IMR-90 (cell line): Measurements from ENCODE around the gene CAPN9. TPM values are rescaled to one million over a fixed set of nuclear protein-coding genes. Genes with fewer than 3 reads are reported as not detected.
A peak's percentile ranks its signal among the peaks of the same experiment; 100 is the strongest.

Source experiments
- ATAC-seq: fragments of 200-7000 bp; cut with Tn5 transposase; 2 replicates; pipeline ENCODE4 v1.9.1; 2020; ENCODE audit warnings: low read depth, mild to moderate bottlenecking, moderate library complexity
- BruUV-seq: library from RNA; stranded (reverse); fragments of 400-500 nt; replicated peaks from 2 replicates; lab custom pipeline; 2021; lab: Mats Ljungman, UMichigan
- CTCF ChIA-PET: fragments of 300-600 bp; formaldehyde crosslinking; extraction: SDS; loops from one replicate; lab custom pipeline; 2021; ENCODE audit warnings: antibody characterized with exemption; lab: Yijun Ruan, JAX
- POLR2A ChIA-PET: fragments of 300-600 bp; sonication (Branson Sonifier 250); formaldehyde crosslinking; loops from one replicate; lab custom pipeline; 2022; ENCODE audit warnings: antibody characterized with exemption; ENCODE audit not compliant: unreplicated experiment; lab: Charles Lee
- DNase-seq: peaks from one replicate; pipeline ENCODE4 v3.0.0; 2013
- H2AFZ ChIP-seq: replicated peaks from 2 replicates; pipeline ENCODE3; 2013; ENCODE audit warnings: low read length, mild to moderate bottlenecking; ENCODE audit not compliant: poor library complexity
- H2AK5ac ChIP-seq: 2 replicates; pipeline ENCODE4 v1.6.1; 2013; ENCODE audit warnings: low read depth, low read length, inconsistent platforms
- H2AK9ac ChIP-seq: replicated peaks from 2 replicates; pipeline ENCODE3; 2013; ENCODE audit warnings: mild to moderate bottlenecking, low read depth, low read length, moderate library complexity; ENCODE audit not compliant: poor library complexity
- H2BK120ac ChIP-seq: 2 replicates; pipeline ENCODE4 v1.6.1; 2013; ENCODE audit warnings: low read depth, low read length, inconsistent platforms
- H2BK15ac ChIP-seq: 3 replicates; pipeline ENCODE4 v1.6.1; 2013; ENCODE audit warnings: low read depth, low read length, inconsistent platforms
- H2BK20ac ChIP-seq: 2 replicates; pipeline ENCODE4 v1.6.1; 2013; ENCODE audit warnings: low read depth, mild to moderate bottlenecking, inconsistent platforms, low read length, moderate library complexity
- H2BK5ac ChIP-seq: 2 replicates; pipeline ENCODE4 v1.6.1; 2013; ENCODE audit warnings: mild to moderate bottlenecking, low read depth, low read length, inconsistent platforms; ENCODE audit not compliant: poor library complexity, severe bottlenecking
- H3K14ac ChIP-seq: replicated peaks from 2 replicates; pipeline ENCODE4 v1.6.1; 2013; ENCODE audit warnings: low read depth, low read length, inconsistent platforms
- H3K18ac ChIP-seq: 2 replicates; pipeline ENCODE4 v1.6.1; 2013; ENCODE audit warnings: low read depth, low read length, control low read depth
- H3K23ac ChIP-seq: 2 replicates; pipeline ENCODE4 v1.6.1; 2013; ENCODE audit warnings: low read depth, low read length, inconsistent platforms
- H3K27ac ChIP-seq: 2 replicates; pipeline ENCODE4 v1.5.1; 2013; ENCODE audit warnings: mild to moderate bottlenecking, control low read depth, low read length; ENCODE audit not compliant: insufficient read depth
- H3K27me3 ChIP-seq: 2 replicates; pipeline ENCODE4 v1.6.1; 2013; ENCODE audit warnings: low read length; ENCODE audit not compliant: control insufficient read depth, insufficient read depth
- H3K36me3 ChIP-seq: 2 replicates; pipeline ENCODE4 v1.6.1; 2013; ENCODE audit warnings: low read length, mixed read lengths; ENCODE audit not compliant: control insufficient read depth, insufficient read depth
- H3K4ac ChIP-seq: 2 replicates; pipeline ENCODE4 v1.6.1; 2013; ENCODE audit warnings: low read depth, low read length, inconsistent platforms
- H3K4me1 ChIP-seq: 2 replicates; pipeline ENCODE4 v1.6.1; 2013; ENCODE audit warnings: low read length, mixed read lengths; ENCODE audit not compliant: control insufficient read depth, insufficient read depth
- H3K4me2 ChIP-seq: 2 replicates; pipeline ENCODE4 v1.6.1; 2013; ENCODE audit warnings: low read depth, mild to moderate bottlenecking, control low read depth, low read length, moderate library complexity
- H3K4me3 ChIP-seq: 2 replicates; pipeline ENCODE4 v1.5.1; 2013; ENCODE audit warnings: low read depth, mild to moderate bottlenecking, control low read depth, low read length, moderate library complexity; ENCODE audit not compliant: insufficient read depth
- H3K56ac ChIP-seq: 2 replicates; pipeline ENCODE4 v1.6.1; 2013; ENCODE audit warnings: low read length, inconsistent platforms; ENCODE audit not compliant: insufficient read depth; ENCODE audit errors: extremely low read depth
- H3K79me1 ChIP-seq, 2 experiments: 2 replicates each; pipeline ENCODE4 v1.6.1; 2013; ENCODE audit warnings: low read length in 2 of 2, inconsistent platforms in 1 of 2, low read depth in 1 of 2
- H3K9ac ChIP-seq: 2 replicates; pipeline ENCODE4 v1.6.1; 2013; ENCODE audit warnings: low read depth, low read length, control low read depth
- H3K9me1 ChIP-seq: 2 replicates; pipeline ENCODE4 v1.6.1; 2013; ENCODE audit warnings: low read length, inconsistent platforms; ENCODE audit not compliant: insufficient read depth
- H3K9me3 ChIP-seq: 2 replicates; pipeline ENCODE4 v1.6.1; 2013; ENCODE audit warnings: low read length; ENCODE audit not compliant: control insufficient read depth, insufficient read depth
- H4K20me1 ChIP-seq: 2 replicates; pipeline ENCODE4 v1.6.1; 2013; ENCODE audit warnings: low read length, inconsistent platforms; ENCODE audit not compliant: insufficient read depth
- H4K5ac ChIP-seq: 2 replicates; pipeline ENCODE4 v1.6.1; 2013; ENCODE audit warnings: mild to moderate bottlenecking, low read depth, low read length, control low read depth
- H4K8ac ChIP-seq, 2 experiments: 2 replicates each; pipeline ENCODE4 v1.6.1; 2013; ENCODE audit warnings: low read depth in 2 of 2, low read length in 2 of 2, control low read depth in 1 of 2, inconsistent platforms in 1 of 2
- H4K91ac ChIP-seq: 2 replicates; pipeline ENCODE4 v1.6.1; 2013; ENCODE audit warnings: low read depth, low read length, inconsistent platforms; ENCODE audit not compliant: insufficient read depth
- BHLHE40 ChIP-seq: fragments of 150-350 bp; IDR thresholded peaks from 2 replicates; pipeline ENCODE4 v1.6.1; 2016; ENCODE audit warnings: mild to moderate bottlenecking, low read depth, low read length
- CEBPB ChIP-seq: IDR thresholded peaks from 2 replicates; pipeline ENCODE4 v1.6.1; 2012; ENCODE audit warnings: low read depth, low read length, improper control_type of control experiment
- CHD1 ChIP-seq: IDR thresholded peaks from 2 replicates; pipeline ENCODE4 v1.6.1; 2012; ENCODE audit warnings: low read depth, low read length, improper control_type of control experiment
- FOS ChIP-seq: fragments of 150-350 bp; IDR thresholded peaks from 2 replicates; pipeline ENCODE4 v1.6.1; 2016; ENCODE audit warnings: low read depth, low read length
- MAFK ChIP-seq: IDR thresholded peaks from 2 replicates; pipeline ENCODE4 v1.6.1; 2012; ENCODE audit warnings: low read depth, low read length, improper control_type of control experiment
- MAZ ChIP-seq: IDR thresholded peaks from 2 replicates; pipeline ENCODE4 v1.6.1; 2012; ENCODE audit warnings: low read depth, mild to moderate bottlenecking, low read length, improper control_type of control experiment, moderate library complexity, borderline replicate concordance
- MXI1 ChIP-seq: IDR thresholded peaks from 2 replicates; pipeline ENCODE4 v1.6.1; 2012; ENCODE audit warnings: low read depth, mild to moderate bottlenecking, low read length, moderate library complexity, borderline replicate concordance
- NFE2L2 ChIP-seq: fragments of 150-350 bp; IDR thresholded peaks from 2 replicates; pipeline ENCODE4 v1.6.1; 2016; ENCODE audit warnings: low read depth, mild to moderate bottlenecking, low read length
- RAD21 ChIP-seq: IDR thresholded peaks from 2 replicates; pipeline ENCODE4 v1.6.1; 2012; ENCODE audit warnings: low read length, improper control_type of control experiment
- RCOR1 ChIP-seq: IDR thresholded peaks from 2 replicates; pipeline ENCODE4 v1.6.1; 2012; ENCODE audit warnings: mild to moderate bottlenecking, low read length, improper control_type of control experiment; ENCODE audit not compliant: insufficient replicate concordance
- RFX5 ChIP-seq: IDR thresholded peaks from 2 replicates; pipeline ENCODE4 v1.8.0; 2012; ENCODE audit warnings: low read depth, mild to moderate bottlenecking, low read length, moderate library complexity
- SMC3 ChIP-seq: fragments of 150-350 bp; IDR thresholded peaks from 2 replicates; pipeline ENCODE4 v1.6.1; 2016; ENCODE audit warnings: low read depth, mild to moderate bottlenecking, antibody characterized with exemption, low read length, moderate library complexity
- WGBS, 2 experiments: methylation state at CpG; one replicate each; pipeline versions ENCODE4 v1.1.5 to v1.1.7; 2013; ENCODE audit warnings: missing lambda C conversion rate in 2 of 2; ENCODE audit not compliant: insufficient read length in 1 of 2; ENCODE audit errors: extremely low coverage in 2 of 2; 5-methylcytosine and 5-hydroxymethylcytosine counted together
- dilution Hi-C: fragments of 300-500 bp; cut with HindIII; formaldehyde crosslinking; loops from one replicate; pipeline ENCODE4 v1.14.3; 2018; ENCODE audit warnings: low sequenced_read_pairs; ENCODE audit not compliant: unreplicated experiment
- in situ Hi-C: fragments of 300-500 bp; cut with MboI; formaldehyde crosslinking; loops from 3 replicates; pipeline ENCODE4 v1.14.3; 2019; ENCODE audit warnings: low sequenced_read_pairs, inconsistent platforms, mixed read lengths
- intact Hi-C: fragments of 100-400 bp; cut with micrococcal nuclease; formaldehyde crosslinking; loops from 2 replicates; pipeline ENCODE4 v1.10.0; 2022
- polyA plus RNA-seq, 3 experiments: library from polyadenylated mRNA; depleted of rRNA; stranded (reverse); fragments of >200 nt; gene quantifications; 2 replicates each; pipeline ENCODE4 v1.2.3, GENCODE V29; 2012; ENCODE audit warnings: low replicate concordance in 1 of 3
- total RNA-seq: library from RNA; depleted of rRNA; stranded (reverse); fragments of >200 nt; gene quantifications from 2 replicates; pipeline ENCODE4 v1.2.3, GENCODE V29; 2012
- TF ChIP-seq, protein P1 (sequence below): fragments of 150-350 bp; IDR thresholded peaks from 2 replicates; pipeline ENCODE4 v1.6.1; 2017; ENCODE audit warnings: mild to moderate bottlenecking, antibody characterized with exemption, low read length, low read depth
- TF ChIP-seq, protein P2 (sequence below): conservative IDR thresholded peaks from 2 replicates; pipeline ENCODE4 v1.5.1; 2012; ENCODE audit warnings: mild to moderate bottlenecking, low read depth, low read length, improper control_type of control experiment
- TF ChIP-seq, protein P3 (sequence below): fragments of 150-350 bp; IDR thresholded peaks from 2 replicates; pipeline ENCODE4 v1.6.1; 2016; ENCODE audit warnings: low read depth, mild to moderate bottlenecking, low read length, moderate library complexity, borderline replicate concordance

CAPN9 gene
- total and polyA plus RNA-seq, 2 of the 4 experiments (the other 2 are of a cell fraction), result not detected

DNA sequence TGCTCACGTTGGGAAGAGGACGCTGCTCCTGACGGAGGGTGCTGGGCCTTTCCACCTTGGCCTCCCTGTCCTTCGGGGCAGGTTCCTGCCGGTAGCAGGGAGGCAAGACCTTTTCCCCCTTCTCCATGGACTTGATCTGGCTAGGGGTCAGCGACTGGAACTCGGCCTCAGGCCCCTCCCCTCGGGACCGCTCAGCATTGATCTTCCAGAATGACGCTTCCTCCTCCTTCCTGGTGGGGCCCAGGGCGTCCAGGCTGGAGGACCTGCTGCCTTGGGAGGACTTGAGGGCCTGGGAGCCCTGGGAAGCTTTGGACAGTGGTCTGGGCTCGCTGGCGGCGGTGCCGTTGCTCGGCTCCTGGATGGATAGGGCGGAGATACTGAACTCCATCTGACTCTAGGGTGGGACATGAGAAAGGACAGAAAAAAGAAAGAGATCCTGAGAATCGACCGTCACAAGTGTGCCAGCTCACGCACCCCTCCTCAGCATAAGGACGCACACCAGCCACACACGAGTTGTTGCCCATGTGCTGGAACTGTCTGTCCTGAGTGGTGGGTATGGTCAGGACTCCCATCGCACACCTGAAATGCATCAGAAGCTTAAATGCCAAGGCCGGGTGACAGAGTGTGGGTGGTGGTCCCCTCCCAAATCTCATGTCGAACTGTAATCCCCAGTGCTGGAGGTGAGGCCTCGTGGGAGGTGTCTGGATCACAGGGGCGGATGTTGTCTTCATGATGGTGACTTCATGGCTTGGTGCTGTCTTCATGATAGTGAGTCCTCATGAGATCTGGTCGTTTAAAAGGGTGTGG lies 96.5 kb downstream of the CAPN9 start:
- ChIA-PET POLR2A (no interaction called here), CTCF (no interaction called here)
- no peak for DNase-seq
- Histone ChIP-seq H3K4me3 (no peak overlapping the region), H3K36me3 (peaks cover 43% of the 10 kb centered on the region), H2BK5ac (no peak overlapping the region), H3K9ac (no peak overlapping the region), H2BK120ac (no peak overlapping the region), H4K20me1 (peaks cover 52% of the 10 kb centered on the region), H3K4me2 (no peak overlapping the region), H3K27ac (no peak overlapping the region), H3K4ac (no peak overlapping the region), H2AFZ (no peak overlapping the region), H3K56ac (no peak overlapping the region), H3K9me3 (no peaks in the 10 kb centered on the region), H2AK5ac (peak overlapping the region; percentile 48), H4K91ac (no peak overlapping the region), H2BK20ac (no peak overlapping the region), H3K23ac (no peak overlapping the region), H3K18ac (no peak overlapping the region), H4K8ac (no peak overlapping the region), H3K9me1 (peaks cover 19% of the 10 kb centered on the region), H3K79me1 (peaks cover 39 to 81% of the 10 kb centered on the region in 2 experiments), H3K4me1 (peaks cover 4% of the 10 kb centered on the region), H3K27me3 (no peaks in the 10 kb centered on the region), H2AK9ac (no peak overlapping the region), H4K5ac (no peak overlapping the region), H3K14ac (no peak overlapping the region), H2BK15ac (no peak overlapping the region)
- no peak for ATAC-seq
- intact Hi-C loops, result no loop called here
- no TSS peak for BruUV-seq
- in situ Hi-C loops, result no loop called here
- WGBS, 2 experiments, result 99% methylated on average over 18 of the region's 28 CpGs; no CpG with 5 or more reads in 1 of the 2 experiments
- dilution Hi-C loops, result no loop called here
- no peak for TF ChIP-seq RAD21
- TF ChIP-seq, protein P1, sequence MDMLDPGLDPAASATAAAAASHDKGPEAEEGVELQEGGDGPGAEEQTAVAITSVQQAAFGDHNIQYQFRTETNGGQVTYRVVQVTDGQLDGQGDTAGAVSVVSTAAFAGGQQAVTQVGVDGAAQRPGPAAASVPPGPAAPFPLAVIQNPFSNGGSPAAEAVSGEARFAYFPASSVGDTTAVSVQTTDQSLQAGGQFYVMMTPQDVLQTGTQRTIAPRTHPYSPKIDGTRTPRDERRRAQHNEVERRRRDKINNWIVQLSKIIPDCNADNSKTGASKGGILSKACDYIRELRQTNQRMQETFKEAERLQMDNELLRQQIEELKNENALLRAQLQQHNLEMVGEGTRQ, result no peak
- no peak for TF ChIP-seq BHLHE40
- no peak for TF ChIP-seq SMC3
- TF ChIP-seq NFE2L2, result no peak
- TF ChIP-seq FOS, result no peak
- TF ChIP-seq RFX5, result no peak
- TF ChIP-seq MXI1, result no peak
- TF ChIP-seq CEBPB, result no peak
- no peak for TF ChIP-seq MAZ
- no peak for TF ChIP-seq CHD1
- TF ChIP-seq, protein P2, sequence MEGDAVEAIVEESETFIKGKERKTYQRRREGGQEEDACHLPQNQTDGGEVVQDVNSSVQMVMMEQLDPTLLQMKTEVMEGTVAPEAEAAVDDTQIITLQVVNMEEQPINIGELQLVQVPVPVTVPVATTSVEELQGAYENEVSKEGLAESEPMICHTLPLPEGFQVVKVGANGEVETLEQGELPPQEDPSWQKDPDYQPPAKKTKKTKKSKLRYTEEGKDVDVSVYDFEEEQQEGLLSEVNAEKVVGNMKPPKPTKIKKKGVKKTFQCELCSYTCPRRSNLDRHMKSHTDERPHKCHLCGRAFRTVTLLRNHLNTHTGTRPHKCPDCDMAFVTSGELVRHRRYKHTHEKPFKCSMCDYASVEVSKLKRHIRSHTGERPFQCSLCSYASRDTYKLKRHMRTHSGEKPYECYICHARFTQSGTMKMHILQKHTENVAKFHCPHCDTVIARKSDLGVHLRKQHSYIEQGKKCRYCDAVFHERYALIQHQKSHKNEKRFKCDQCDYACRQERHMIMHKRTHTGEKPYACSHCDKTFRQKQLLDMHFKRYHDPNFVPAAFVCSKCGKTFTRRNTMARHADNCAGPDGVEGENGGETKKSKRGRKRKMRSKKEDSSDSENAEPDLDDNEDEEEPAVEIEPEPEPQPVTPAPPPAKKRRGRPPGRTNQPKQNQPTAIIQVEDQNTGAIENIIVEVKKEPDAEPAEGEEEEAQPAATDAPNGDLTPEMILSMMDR, result no peak
- TF ChIP-seq RCOR1, result no peak
- TF ChIP-seq MAFK, result no peak
- TF ChIP-seq, protein P3, sequence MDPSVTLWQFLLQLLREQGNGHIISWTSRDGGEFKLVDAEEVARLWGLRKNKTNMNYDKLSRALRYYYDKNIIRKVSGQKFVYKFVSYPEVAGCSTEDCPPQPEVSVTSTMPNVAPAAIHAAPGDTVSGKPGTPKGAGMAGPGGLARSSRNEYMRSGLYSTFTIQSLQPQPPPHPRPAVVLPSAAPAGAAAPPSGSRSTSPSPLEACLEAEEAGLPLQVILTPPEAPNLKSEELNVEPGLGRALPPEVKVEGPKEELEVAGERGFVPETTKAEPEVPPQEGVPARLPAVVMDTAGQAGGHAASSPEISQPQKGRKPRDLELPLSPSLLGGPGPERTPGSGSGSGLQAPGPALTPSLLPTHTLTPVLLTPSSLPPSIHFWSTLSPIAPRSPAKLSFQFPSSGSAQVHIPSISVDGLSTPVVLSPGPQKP, result no peak
